HepG2 (cell line): ENCODE measurements around the gene MRPS21. TPM values are rescaled to one million over a fixed set of nuclear protein-coding genes. Genes with fewer than 3 reads are reported as not detected.
A peak's percentile ranks its signal among the peaks of the same experiment; 100 is the strongest.

Experiments
- ATAC-seq: fragments of 200-7000 bp; cut with Tn5 transposase; 3 replicates; pipeline ENCODE4 v1.9.1; 2020; ENCODE audit warnings: mild to moderate bottlenecking, moderate library complexity
- BruUV-seq: library from RNA; stranded (reverse); fragments of 400-500 nt; replicated peaks from 2 replicates; lab custom pipeline; 2021; lab: Mats Ljungman, UMichigan
- CTCF ChIA-PET: fragments of 300-600 bp; formaldehyde crosslinking; extraction: SDS; loops from one replicate; lab custom pipeline; 2021; ENCODE audit warnings: low total read pairs, inconsistent platforms, low intra/inter-chr PET ratio; lab: Yijun Ruan, JAX
- POLR2A ChIA-PET: fragments of 350-600 bp; sonication (Branson Sonifier 250); formaldehyde crosslinking; loops from one replicate; lab custom pipeline; 2020; ENCODE audit warnings: antibody characterized with exemption, inconsistent platforms; lab: Yijun Ruan, JAX
- DNase-seq: peaks from one replicate; pipeline ENCODE4 v3.0.0-alpha.2; 2015; ENCODE audit warnings: low spot score
- FAIRE-seq: peaks from 3 replicates; lab custom pipeline; 2011; peaks lifted over from hg19 to GRCh38; lab: Jason Lieb, UNC
- H2AFZ ChIP-seq: one replicate; pipeline ENCODE4 v1.6.1; 2011; ENCODE audit warnings: low read length, inconsistent platforms
- H3K27ac ChIP-seq: fragments of 300-600 bp; 3 replicates; pipeline ENCODE4 v1.8.0; 2011; ENCODE audit warnings: mixed run types, mild to moderate bottlenecking, mixed read lengths, low read length, inconsistent platforms; ENCODE audit not compliant: insufficient read depth; ENCODE audit errors: extremely low read length
- H3K27me3 ChIP-seq, 2 experiments: fragments of 200-600 bp in 1 of 2; 2 replicates in 1 of 2; 3 replicates in 1 of 2; pipeline versions ENCODE4 v1.6.0 to v1.8.0; 2011; ENCODE audit warnings: low read length in 2 of 2, mild to moderate bottlenecking in 2 of 2, moderate library complexity in 2 of 2, inconsistent platforms in 1 of 2; ENCODE audit not compliant: insufficient read depth in 2 of 2, control insufficient read depth in 1 of 2
- H3K36me3 ChIP-seq, 2 experiments: fragments of 200-600 bp in 1 of 2; replicated peaks in 1 of 2; 2 replicates in 1 of 2; 3 replicates in 1 of 2; pipeline versions ENCODE4 v1.5.1 to v1.8.0; 2011; ENCODE audit warnings: low read length in 2 of 2, inconsistent platforms in 1 of 2; ENCODE audit not compliant: insufficient read depth in 2 of 2, control insufficient read depth in 1 of 2
- H3K4me1 ChIP-seq: 2 replicates; pipeline ENCODE4 v1.5.1; 2012; ENCODE audit warnings: low read length, inconsistent platforms; ENCODE audit not compliant: insufficient read depth
- H3K4me2 ChIP-seq: 2 replicates; pipeline ENCODE4 v1.6.0; 2011; ENCODE audit warnings: low read depth, low read length, inconsistent platforms
- H3K4me3 ChIP-seq, 3 experiments: fragments of 200-600 bp in 1 of 3; sonication (generic), shearing (Covaris generic) in 1 of 3; replicated peaks in 1 of 3; 2 replicates each; pipeline ENCODE4 v1.5.1; 2011 to 2016; ENCODE audit warnings: low read length in 3 of 3, inconsistent platforms in 2 of 3, low read depth in 2 of 3, mild to moderate bottlenecking in 2 of 3, control low read depth in 1 of 3, mixed read lengths in 1 of 3; ENCODE audit not compliant: insufficient read depth in 1 of 3
- H3K79me2 ChIP-seq: one replicate; pipeline ENCODE4 v1.6.1; 2011; ENCODE audit warnings: low read length, inconsistent platforms; ENCODE audit not compliant: insufficient read depth
- H3K9ac ChIP-seq: 2 replicates; pipeline ENCODE4 v1.6.0; 2011; ENCODE audit warnings: mild to moderate bottlenecking, low read depth, low read length, inconsistent platforms; ENCODE audit not compliant: insufficient read depth
- H3K9me3 ChIP-seq: 2 replicates; pipeline ENCODE4 v1.5.1; 2012; ENCODE audit warnings: mild to moderate bottlenecking, low read length
- H4K20me1 ChIP-seq: 2 replicates; pipeline ENCODE4 v1.6.0; 2011; ENCODE audit warnings: inconsistent platforms, mild to moderate bottlenecking, low read length, moderate library complexity; ENCODE audit not compliant: insufficient read depth
- EED ChIP-seq: sonication (generic); formaldehyde crosslinking; IDR thresholded peaks from 2 replicates; pipeline ENCODE4 v1.5.0; 2020; ENCODE audit warnings: mild to moderate bottlenecking, missing genetic modification reagents
- RAD21 ChIP-seq: fragments of 450-650 bp; formaldehyde crosslinking; IDR thresholded peaks from 2 replicates; pipeline ENCODE4 v1.5.0; 2020; ENCODE audit warnings: mild to moderate bottlenecking
- SMC3 ChIP-seq: IDR thresholded peaks from 2 replicates; pipeline ENCODE4 v1.6.1; 2011; ENCODE audit warnings: low read length, improper control_type of control experiment
- SNAPC2 ChIP-seq: sonication (generic); formaldehyde crosslinking; IDR thresholded peaks from 2 replicates; pipeline ENCODE4 v1.8.1; 2022; ENCODE audit warnings: mild to moderate bottlenecking, missing genetic modification reagents
- STAG1 ChIP-seq: sonication (generic); formaldehyde crosslinking; IDR thresholded peaks from 2 replicates; pipeline ENCODE4 v1.4.0; 2020; ENCODE audit warnings: missing genetic modification reagents
- XRCC5 ChIP-seq: fragments of 200-400 bp; formaldehyde crosslinking; optimal IDR thresholded peaks from 2 replicates; pipeline ENCODE3; 2017; ENCODE audit warnings: mild to moderate bottlenecking, low read length
- ZNF543 ChIP-seq: sonication (generic); formaldehyde crosslinking; IDR thresholded peaks from 2 replicates; pipeline ENCODE4 v1.4.0; 2020; ENCODE audit warnings: mild to moderate bottlenecking, missing genetic modification reagents
- WGBS: methylation state at CpG from one replicate; pipeline ENCODE4 v1.1.6; 2017; ENCODE audit warnings: low lambda C conversion rate; 5-methylcytosine and 5-hydroxymethylcytosine counted together
- in situ Hi-C: cut with HindIII; loops from 2 replicates; pipeline ENCODE4 v1.10.0; 2017; ENCODE audit warnings: low pct_unique_long_range_greater_than_20kb; ENCODE audit not compliant: extremely low pct_ligation_motif_present
- intact Hi-C: fragments of 100-400 bp; cut with micrococcal nuclease; formaldehyde crosslinking; loops from one replicate; pipeline ENCODE4 v1.10.0; 2022; ENCODE audit not compliant: unreplicated experiment
- polyA plus RNA-seq, 8 experiments: library from polyadenylated mRNA; depleted of rRNA in 3 of 8; stranded (reverse) in 7 of 8; unstranded in 1 of 8; fragments of >200 nt; fragmentation: Illumina TruSeq in 4 of 8; extraction: Trizol in 4 of 8; gene quantifications; 2 replicates each; pipeline versions ENCODE4 v1.2.1 to v1.2.3, GENCODE V29; 2011 to 2016; ENCODE audit warnings: low read depth in 4 of 8, missing spikeins in 1 of 8, mixed read lengths in 1 of 8; ENCODE audit not compliant: insufficient read depth in 1 of 8
- total RNA-seq, 5 experiments: library from RNA; depleted of rRNA; stranded (reverse); fragments of >200 nt; fragmentation: Illumina TruSeq; extraction: Trizol; gene quantifications; 2 replicates each; pipeline ENCODE4 v1.2.3, GENCODE V29; 2016; ENCODE audit warnings: low read depth in 1 of 5
- TF ChIP-seq, protein P1 (sequence below): sonication (generic); formaldehyde crosslinking; IDR thresholded peaks from 2 replicates; pipeline ENCODE4 v1.5.0; 2020; ENCODE audit warnings: mild to moderate bottlenecking, missing genetic modification reagents, moderate library complexity
- TF ChIP-seq, protein P2 (sequence below): sonication (generic); formaldehyde crosslinking; IDR thresholded peaks from 2 replicates; pipeline ENCODE4 v1.4.0; 2020; ENCODE audit warnings: missing genetic modification reagents
- TF ChIP-seq, protein P3 (sequence below): IDR thresholded peaks from 2 replicates; pipeline ENCODE4 v1.6.1; 2012; ENCODE audit warnings: low read depth, low read length, improper control_type of control experiment
- TF ChIP-seq, protein P4 (sequence below): sonication (generic); formaldehyde crosslinking; IDR thresholded peaks from 2 replicates; pipeline ENCODE4 v1.8.0; 2022; ENCODE audit warnings: mild to moderate bottlenecking, missing genetic modification reagents
- TF ChIP-seq, protein P5 (sequence below): sonication (generic); formaldehyde crosslinking; IDR thresholded peaks from 2 replicates; pipeline ENCODE4 v1.4.0; 2020; ENCODE audit warnings: missing genetic modification reagents, mild to moderate bottlenecking, borderline replicate concordance

MRPS21 gene
- total and polyA plus RNA-seq, 2 of the 13 experiments (the other 11 are each of a cell fraction or from before 2014, with no cell fraction given), result 59.4 to 64.2 TPM

DNA sequence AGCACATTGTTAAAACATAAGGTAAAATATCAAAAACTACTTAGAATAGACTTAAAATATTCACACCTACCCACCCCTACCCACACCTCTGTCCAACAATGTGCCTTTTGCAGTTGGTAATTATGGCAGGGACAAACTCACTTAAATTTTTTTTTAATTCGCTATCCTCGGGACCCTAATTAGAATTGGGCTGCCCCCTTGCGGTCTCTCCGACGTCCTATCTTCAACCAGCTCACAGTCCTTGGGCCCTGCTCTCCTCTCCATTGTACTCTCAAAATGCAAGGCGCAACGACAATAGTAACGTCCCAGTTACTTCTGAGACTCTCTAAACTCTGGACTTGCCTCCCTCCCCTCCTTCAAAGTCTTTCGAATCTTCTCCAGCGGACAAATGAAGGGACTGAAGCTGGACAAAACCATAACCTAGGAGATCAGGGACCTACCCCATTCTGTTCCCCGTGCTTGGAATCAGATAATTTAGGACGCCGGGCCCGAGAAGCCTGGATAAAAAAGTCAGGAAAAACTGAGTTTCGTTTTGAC lies 12.4 kb upstream of the MRPS21 start:
- H3K9me3 ChIP-seq, result no peaks in the 10 kb centered on the region
- H3K36me3 ChIP-seq, result no peaks in the 10 kb centered on the region
- H3K27me3 ChIP-seq, result 0 out of 5 replicates have a peak, but pooled peaks cover 0 to under 1% of the 10 kb centered on the region in 2 experiments
- POLR2A ChIA-PET, result interaction anchor here (1.3 to 2.3 kb wide), 4 partner anchors 12 to 234 kb away, joined by 4 to 24 read pairs (median 12); partner anchors contain the start of genes APH1A, CA14 and FALEC
- ATAC-seq, result peak; percentile 69
- no TSS peak for BruUV-seq
- no peak for FAIRE-seq
- WGBS, result 63% methylated on average over 15 of the region's 15 CpGs
- peak overlapping the region; percentile 66 for H3K4me2 ChIP-seq
- intact Hi-C loops (loop anchor here (1.0 kb wide), 1 partner anchor 26 kb away; no protein-coding TSS in a partner anchor), in situ Hi-C loops (no loop called here)
- H3K27ac ChIP-seq, result no peak overlapping the region
- H2AFZ ChIP-seq, result no peak overlapping the region
- no peaks in the 10 kb centered on the region for H4K20me1 ChIP-seq
- no peaks in the 10 kb centered on the region for H3K79me2 ChIP-seq
- H3K4me3 ChIP-seq, result peak overlapping the region in 2 of 3 experiments; percentile 33; a peak in 2 of 6 replicates
- H3K4me1 ChIP-seq, result peaks cover 33% of the 10 kb centered on the region
- peak overlapping the region; percentile 38; the same call in 1 of the 2 replicates for H3K9ac ChIP-seq
- no peak for DNase-seq
- CTCF ChIA-PET, result interaction anchor here (1.3 to 2.9 kb wide), 2 partner anchors 24 to 25 kb away, joined by 3 to 45 read pairs; partner anchors contain the start of gene CA14
- TF ChIP-seq SNAPC2 (CRISPR knock-in tag), result no peak
- no peak for TF ChIP-seq EED (CRISPR knock-in tag)
- TF ChIP-seq, protein P1, sequence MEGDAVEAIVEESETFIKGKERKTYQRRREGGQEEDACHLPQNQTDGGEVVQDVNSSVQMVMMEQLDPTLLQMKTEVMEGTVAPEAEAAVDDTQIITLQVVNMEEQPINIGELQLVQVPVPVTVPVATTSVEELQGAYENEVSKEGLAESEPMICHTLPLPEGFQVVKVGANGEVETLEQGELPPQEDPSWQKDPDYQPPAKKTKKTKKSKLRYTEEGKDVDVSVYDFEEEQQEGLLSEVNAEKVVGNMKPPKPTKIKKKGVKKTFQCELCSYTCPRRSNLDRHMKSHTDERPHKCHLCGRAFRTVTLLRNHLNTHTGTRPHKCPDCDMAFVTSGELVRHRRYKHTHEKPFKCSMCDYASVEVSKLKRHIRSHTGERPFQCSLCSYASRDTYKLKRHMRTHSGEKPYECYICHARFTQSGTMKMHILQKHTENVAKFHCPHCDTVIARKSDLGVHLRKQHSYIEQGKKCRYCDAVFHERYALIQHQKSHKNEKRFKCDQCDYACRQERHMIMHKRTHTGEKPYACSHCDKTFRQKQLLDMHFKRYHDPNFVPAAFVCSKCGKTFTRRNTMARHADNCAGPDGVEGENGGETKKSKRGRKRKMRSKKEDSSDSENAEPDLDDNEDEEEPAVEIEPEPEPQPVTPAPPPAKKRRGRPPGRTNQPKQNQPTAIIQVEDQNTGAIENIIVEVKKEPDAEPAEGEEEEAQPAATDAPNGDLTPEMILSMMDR (CRISPR knock-in tag), result peak; percentile 65
- TF ChIP-seq XRCC5, result peak; percentile 33
- TF ChIP-seq STAG1 (CRISPR knock-in tag), result peak; percentile 66
- TF ChIP-seq RAD21 (CRISPR knock-in tag), result peak; percentile 59
- TF ChIP-seq, protein P2, sequence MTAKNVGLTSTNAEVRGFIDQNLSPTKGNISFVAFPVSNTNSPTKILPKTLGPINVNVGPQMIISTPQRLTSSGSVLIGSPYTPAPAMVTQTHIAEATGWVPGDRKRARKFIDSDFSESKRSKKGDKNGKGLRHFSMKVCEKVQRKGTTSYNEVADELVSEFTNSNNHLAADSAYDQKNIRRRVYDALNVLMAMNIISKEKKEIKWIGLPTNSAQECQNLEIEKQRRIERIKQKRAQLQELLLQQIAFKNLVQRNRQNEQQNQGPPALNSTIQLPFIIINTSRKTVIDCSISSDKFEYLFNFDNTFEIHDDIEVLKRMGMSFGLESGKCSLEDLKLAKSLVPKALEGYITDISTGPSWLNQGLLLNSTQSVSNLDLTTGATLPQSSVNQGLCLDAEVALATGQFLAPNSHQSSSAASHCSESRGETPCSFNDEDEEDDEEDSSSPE (CRISPR knock-in tag), result no peak
- TF ChIP-seq, protein P3, sequence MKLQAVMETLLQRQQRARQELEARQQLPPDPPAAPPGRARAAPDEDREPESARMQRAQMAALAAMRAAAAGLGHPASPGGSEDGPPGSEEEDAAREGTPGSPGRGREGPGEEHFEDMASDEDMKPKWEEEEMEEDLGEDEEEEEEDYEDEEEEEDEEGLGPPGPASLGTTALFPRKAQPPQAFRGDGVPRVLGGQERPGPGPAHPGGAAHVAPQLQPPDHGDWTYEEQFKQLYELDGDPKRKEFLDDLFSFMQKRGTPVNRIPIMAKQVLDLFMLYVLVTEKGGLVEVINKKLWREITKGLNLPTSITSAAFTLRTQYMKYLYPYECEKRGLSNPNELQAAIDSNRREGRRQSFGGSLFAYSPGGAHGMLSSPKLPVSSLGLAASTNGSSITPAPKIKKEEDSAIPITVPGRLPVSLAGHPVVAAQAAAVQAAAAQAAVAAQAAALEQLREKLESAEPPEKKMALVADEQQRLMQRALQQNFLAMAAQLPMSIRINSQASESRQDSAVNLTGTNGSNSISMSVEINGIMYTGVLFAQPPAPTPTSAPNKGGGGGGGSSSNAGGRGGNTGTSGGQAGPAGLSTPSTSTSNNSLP, result peak; percentile 42; the same call in 1 of the 2 replicates
- TF ChIP-seq, protein P4, sequence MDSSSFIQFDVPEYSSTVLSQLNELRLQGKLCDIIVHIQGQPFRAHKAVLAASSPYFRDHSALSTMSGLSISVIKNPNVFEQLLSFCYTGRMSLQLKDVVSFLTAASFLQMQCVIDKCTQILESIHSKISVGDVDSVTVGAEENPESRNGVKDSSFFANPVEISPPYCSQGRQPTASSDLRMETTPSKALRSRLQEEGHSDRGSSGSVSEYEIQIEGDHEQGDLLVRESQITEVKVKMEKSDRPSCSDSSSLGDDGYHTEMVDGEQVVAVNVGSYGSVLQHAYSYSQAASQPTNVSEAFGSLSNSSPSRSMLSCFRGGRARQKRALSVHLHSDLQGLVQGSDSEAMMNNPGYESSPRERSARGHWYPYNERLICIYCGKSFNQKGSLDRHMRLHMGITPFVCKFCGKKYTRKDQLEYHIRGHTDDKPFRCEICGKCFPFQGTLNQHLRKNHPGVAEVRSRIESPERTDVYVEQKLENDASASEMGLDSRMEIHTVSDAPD, result no peak
- peak; percentile 64 for TF ChIP-seq SMC3
- TF ChIP-seq ZNF543 (CRISPR knock-in tag), result no peak
- TF ChIP-seq, protein P5, sequence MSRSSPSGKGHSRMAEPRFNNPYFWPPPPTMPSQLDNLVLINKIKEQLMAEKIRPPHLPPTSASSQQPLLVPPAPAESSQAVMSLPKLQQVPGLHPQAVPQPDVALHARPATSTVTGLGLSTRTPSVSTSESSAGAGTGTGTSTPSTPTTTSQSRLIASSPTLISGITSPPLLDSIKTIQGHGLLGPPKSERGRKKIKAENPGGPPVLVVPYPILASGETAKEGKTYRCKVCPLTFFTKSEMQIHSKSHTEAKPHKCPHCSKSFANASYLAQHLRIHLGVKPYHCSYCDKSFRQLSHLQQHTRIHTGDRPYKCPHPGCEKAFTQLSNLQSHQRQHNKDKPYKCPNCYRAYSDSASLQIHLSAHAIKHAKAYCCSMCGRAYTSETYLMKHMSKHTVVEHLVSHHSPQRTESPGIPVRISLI, result peak; percentile 35; the same call in 1 of the 2 replicates
